ENCODE measurements around the gene RGS12.

GRCh38 chr4:3340700-3341083, 47.9 kb downstream of the RGS12 start:
- TF ChIP-seq, protein P1, sequence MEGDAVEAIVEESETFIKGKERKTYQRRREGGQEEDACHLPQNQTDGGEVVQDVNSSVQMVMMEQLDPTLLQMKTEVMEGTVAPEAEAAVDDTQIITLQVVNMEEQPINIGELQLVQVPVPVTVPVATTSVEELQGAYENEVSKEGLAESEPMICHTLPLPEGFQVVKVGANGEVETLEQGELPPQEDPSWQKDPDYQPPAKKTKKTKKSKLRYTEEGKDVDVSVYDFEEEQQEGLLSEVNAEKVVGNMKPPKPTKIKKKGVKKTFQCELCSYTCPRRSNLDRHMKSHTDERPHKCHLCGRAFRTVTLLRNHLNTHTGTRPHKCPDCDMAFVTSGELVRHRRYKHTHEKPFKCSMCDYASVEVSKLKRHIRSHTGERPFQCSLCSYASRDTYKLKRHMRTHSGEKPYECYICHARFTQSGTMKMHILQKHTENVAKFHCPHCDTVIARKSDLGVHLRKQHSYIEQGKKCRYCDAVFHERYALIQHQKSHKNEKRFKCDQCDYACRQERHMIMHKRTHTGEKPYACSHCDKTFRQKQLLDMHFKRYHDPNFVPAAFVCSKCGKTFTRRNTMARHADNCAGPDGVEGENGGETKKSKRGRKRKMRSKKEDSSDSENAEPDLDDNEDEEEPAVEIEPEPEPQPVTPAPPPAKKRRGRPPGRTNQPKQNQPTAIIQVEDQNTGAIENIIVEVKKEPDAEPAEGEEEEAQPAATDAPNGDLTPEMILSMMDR (conservative IDR thresholded peaks at IDR 0.05): peak; percentile 73
- no peak for TF ChIP-seq ZFX (IDR thresholded peaks at IDR 0.05)

Data from C4-2B (cell line).